HCT116 (cell line): Measurements from ENCODE around the gene MAP7D1. TPM values are rescaled to one million over a fixed set of nuclear protein-coding genes. Genes with fewer than 3 reads are reported as not detected.

Source experiments
- ATAC-seq: fragments of 200-7000 bp; cut with Tn5 transposase; 2 replicates; pipeline ENCODE4 v1.9.1; 2020; ENCODE audit warnings: mild to moderate bottlenecking, moderate library complexity
- BruUV-seq: library from RNA; stranded (reverse); fragments of 400-500 nt; replicated peaks from 2 replicates; lab custom pipeline; 2021; lab: Mats Ljungman, UMichigan
- CTCF ChIA-PET: fragments of 300-600 bp; sonication (Branson Sonifier 250); formaldehyde crosslinking; loops from one replicate; lab custom pipeline; 2021; ENCODE audit warnings: antibody characterized with exemption; lab: Charles Lee
- POLR2A ChIA-PET: fragments of 300-600, 350-600 bp; sonication (Branson Sonifier 250); formaldehyde crosslinking; loops from one replicate; lab custom pipeline; 2021; ENCODE audit warnings: antibody characterized with exemption; lab: Charles Lee
- RAD21 ChIA-PET, 2 experiments: fragments of 300-600 bp; sonication (Branson Sonifier 250); formaldehyde crosslinking; loops; one replicate each; lab custom pipeline; 2023; ENCODE audit warnings: low total read pairs in 2 of 2; ENCODE audit not compliant: uncharacterized antibody in 2 of 2, unreplicated experiment in 2 of 2, low non-redundant PET in 1 of 2; lab: Charles Lee
- DNase-seq: peaks from one replicate; pipeline ENCODE4 v3.0.0-alpha.2; 2010; ENCODE audit warnings: low read depth, low spot score
- H2AFZ ChIP-seq: fragments of 200-600 bp; shearing (Covaris generic), sonication (generic); 2 replicates; pipeline ENCODE4 v1.6.1; 2017; ENCODE audit warnings: low read depth, mixed run types, mixed read lengths, antibody characterized with exemption, low read length; ENCODE audit not compliant: poor library complexity, severe bottlenecking
- H3K27ac ChIP-seq: 2 replicates; pipeline ENCODE4 v1.5.1; 2012; ENCODE audit warnings: low read depth, low read length
- H3K27me3 ChIP-seq: fragments of 200-600 bp; sonication (generic); 2 replicates; pipeline ENCODE4 v1.6.1; 2016; ENCODE audit warnings: mixed run types, low read length, mixed read lengths; ENCODE audit not compliant: insufficient read depth
- H3K36me3 ChIP-seq, 2 experiments: fragments of 200-500 bp in 1 of 2; fragments of 200-600 bp in 1 of 2; sonication (Bioruptor generic) in 1 of 2; sonication (generic) in 1 of 2; 2 replicates each; pipeline versions ENCODE4 v1.5.1 to v1.6.1; 2014 to 2016; ENCODE audit warnings: low read length in 2 of 2, inconsistent platforms in 1 of 2, mixed read lengths in 1 of 2, mixed run types in 1 of 2; ENCODE audit not compliant: insufficient read depth in 2 of 2, control insufficient read depth in 1 of 2
- H3K4me1 ChIP-seq, 2 experiments: fragments of 200-600 bp in 1 of 2; sonication (generic) in 1 of 2; 2 replicates each; pipeline versions ENCODE4 v1.5.1 to v1.6.1; 2012 to 2017; ENCODE audit warnings: low read length in 2 of 2, inconsistent platforms in 1 of 2, mild to moderate bottlenecking in 1 of 2, mixed read lengths in 1 of 2, mixed run types in 1 of 2, moderate library complexity in 1 of 2; ENCODE audit not compliant: insufficient read depth in 2 of 2, control insufficient read depth in 1 of 2
- H3K4me2 ChIP-seq: fragments of 200-600 bp; sonication (generic); 2 replicates; pipeline ENCODE4 v1.6.1; 2017; ENCODE audit warnings: mixed run types, low read length, mixed read lengths
- H3K4me3 ChIP-seq, 2 experiments: fragments of 200-600 bp in 1 of 2; sonication (generic) in 1 of 2; replicated peaks in 1 of 2; 2 replicates each; pipeline ENCODE4 v1.5.1; 2011 to 2016; ENCODE audit warnings: low read length in 2 of 2, control low read depth in 1 of 2, low read depth in 1 of 2, mild to moderate bottlenecking in 1 of 2, mixed read lengths in 1 of 2, mixed run types in 1 of 2
- H3K79me2 ChIP-seq: fragments of 200-600 bp; sonication (generic); 2 replicates; pipeline ENCODE4 v1.6.1; 2017; ENCODE audit warnings: mild to moderate bottlenecking, mixed run types, low read length, moderate library complexity, mixed read lengths; ENCODE audit not compliant: insufficient read depth
- H3K9ac ChIP-seq: fragments of 200-600 bp; sonication (generic); 2 replicates; pipeline ENCODE4 v1.6.1; 2016; ENCODE audit warnings: low read length, mixed read lengths
- H3K9me2 ChIP-seq: fragments of 200-600 bp; sonication (generic), shearing (Covaris generic); 2 replicates; pipeline ENCODE4 v1.6.1; 2017; ENCODE audit warnings: mixed run types, mild to moderate bottlenecking, moderate library complexity; ENCODE audit not compliant: insufficient read depth
- H3K9me3 ChIP-seq, 2 experiments: fragments of 200-500 bp in 1 of 2; fragments of 200-600 bp in 1 of 2; sonication (Bioruptor generic) in 1 of 2; sonication (generic) in 1 of 2; 2 replicates each; pipeline ENCODE4 v1.6.1; 2014 to 2017; ENCODE audit warnings: low read length in 2 of 2, mixed read lengths in 2 of 2, inconsistent platforms in 1 of 2, low read depth in 1 of 2, mild to moderate bottlenecking in 1 of 2, mixed run types in 1 of 2, moderate library complexity in 1 of 2; ENCODE audit not compliant: control insufficient read depth in 1 of 2, insufficient read depth in 1 of 2
- H4K20me1 ChIP-seq: fragments of 200-600 bp; sonication (generic), shearing (Covaris generic); 2 replicates; pipeline ENCODE4 v1.6.1; 2017; ENCODE audit warnings: mixed run types, mild to moderate bottlenecking, moderate library complexity; ENCODE audit not compliant: insufficient read depth
- ELF1 ChIP-seq: IDR thresholded peaks from 2 replicates; pipeline ENCODE4 v1.6.1; 2012; ENCODE audit warnings: low read depth, borderline replicate concordance
- EZH2 ChIP-seq: fragments of 200-600 bp; sonication (generic); IDR thresholded peaks from 2 replicates; pipeline ENCODE4 v1.6.1; 2017; ENCODE audit warnings: antibody characterized with exemption, mixed run types
- FOSL1 ChIP-seq: IDR thresholded peaks from 2 replicates; pipeline ENCODE4 v1.6.1; 2012; ENCODE audit warnings: low read depth
- JUND ChIP-seq: IDR thresholded peaks from 2 replicates; pipeline ENCODE4 v1.6.1; 2012
- POLR2A ChIP-seq: IDR thresholded peaks from 2 replicates; pipeline ENCODE4 v1.7.0; 2011; ENCODE audit warnings: borderline replicate concordance; ENCODE audit not compliant: insufficient read depth, insufficient read length; ENCODE audit errors: extremely low read depth
- SIN3A ChIP-seq: IDR thresholded peaks from 2 replicates; pipeline ENCODE4 v1.6.1; 2012; ENCODE audit warnings: low read depth
- SP1 ChIP-seq: IDR thresholded peaks from 2 replicates; pipeline ENCODE4 v1.6.1; 2012; ENCODE audit warnings: low read depth
- TCF7L2 ChIP-seq: IDR thresholded peaks from 2 replicates; pipeline ENCODE4 v1.7.0; 2011; ENCODE audit warnings: borderline replicate concordance, inconsistent platforms; ENCODE audit not compliant: insufficient read depth, insufficient read length; ENCODE audit errors: extremely low read depth
- YY1 ChIP-seq: IDR thresholded peaks from 2 replicates; pipeline ENCODE4 v1.6.1; 2011; ENCODE audit warnings: low read length, low read depth, moderate library complexity, mild to moderate bottlenecking; ENCODE audit not compliant: insufficient replicate concordance; ENCODE audit errors: extremely low read depth
- intact Hi-C: fragments of 100-400 bp; cut with micrococcal nuclease; formaldehyde crosslinking; loops from 2 replicates; pipeline ENCODE4 v1.10.0; 2022
- total RNA-seq: library from RNA; stranded (reverse); gene quantifications from one replicate; pipeline ENCODE4 v1.2.1, GENCODE V29; 2021; ENCODE audit not compliant: unreplicated experiment
- TF ChIP-seq, protein P1 (sequence below): IDR thresholded peaks from 2 replicates; pipeline ENCODE4 v1.6.1; 2012
- TF ChIP-seq, protein P2 (sequence below): IDR thresholded peaks from 2 replicates; pipeline ENCODE4 v1.6.1; 2012; ENCODE audit warnings: low read depth
- TF ChIP-seq, protein P3 (sequence below): IDR thresholded peaks from 2 replicates; pipeline ENCODE4 v1.6.1; 2012
- TF ChIP-seq, protein P4 (sequence below): IDR thresholded peaks from 2 replicates; pipeline ENCODE4 v1.6.1; 2011; ENCODE audit warnings: mild to moderate bottlenecking, low read length, moderate library complexity; ENCODE audit not compliant: insufficient replicate concordance; ENCODE audit errors: extremely low read depth

The MAP7D1 gene
- total RNA-seq, 1 experiment from 2014 or later, result 71.8 TPM

DNA sequence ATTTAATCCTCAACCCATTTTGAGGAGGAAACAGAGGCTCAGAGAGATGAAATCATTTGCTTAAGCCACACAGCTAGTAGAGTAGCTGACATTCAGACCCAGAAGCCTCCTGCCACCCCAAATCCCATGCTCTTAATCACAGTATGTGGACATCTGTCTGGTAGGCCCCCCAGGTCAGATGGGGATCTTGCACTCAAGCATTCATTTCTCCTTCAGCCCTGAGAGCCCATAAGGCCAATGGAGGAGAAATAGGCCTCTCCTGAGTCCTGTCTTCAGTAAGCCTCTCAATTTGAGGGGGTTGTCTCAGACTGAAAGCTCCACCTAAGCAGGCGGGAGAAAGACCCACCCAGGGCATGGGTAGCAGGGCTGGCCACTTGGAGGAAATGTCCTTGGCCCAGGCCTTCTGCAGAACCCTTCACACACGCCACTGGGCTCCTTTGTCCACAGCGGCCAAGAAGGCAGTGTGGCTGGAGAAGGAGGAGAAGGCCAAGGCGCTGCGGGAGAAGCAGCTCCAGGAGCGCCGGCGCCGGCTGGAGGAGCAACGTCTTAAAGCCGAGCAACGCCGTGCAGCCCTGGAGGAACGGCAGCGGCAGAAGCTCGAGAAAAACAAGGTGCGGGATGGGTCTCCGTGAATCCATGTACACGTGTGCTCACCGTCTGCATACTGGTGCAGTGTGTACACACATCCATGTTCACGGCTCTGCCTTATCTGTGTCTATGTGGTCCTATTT lies 16.2 kb downstream of the MAP7D1 start:
- Histone ChIP-seq H2AFZ (no peak overlapping the region), H3K27me3 (no peaks in the 10 kb centered on the region), H3K36me3 (peaks cover 37 to 48% of the 10 kb centered on the region in 2 experiments), H3K4me3 (no peak overlapping the region), H3K9me2 (no peaks in the 10 kb centered on the region), H3K9me3 (no peaks in the 10 kb centered on the region), H4K20me1 (no peaks in the 10 kb centered on the region), H3K9ac (no peak overlapping the region), H3K79me2 (peaks cover 27% of the 10 kb centered on the region), H3K4me2 (peak overlapping the region; percentile 42), H3K4me1 (peaks cover 2 to 17% of the 10 kb centered on the region in 2 experiments; a peak in 2 of 4 replicates), H3K27ac (peak overlapping the region; percentile 38; the same call in 1 of the 2 replicates)
- no peak for TF ChIP-seq YY1
- TF ChIP-seq POLR2A, result no peak
- no TSS peak for BruUV-seq
- CTCF ChIA-PET, result no interaction called here
- POLR2A ChIA-PET, result no interaction called here
- DNase-seq (no peak), ATAC-seq (no peak)
- RAD21 ChIA-PET, result no interaction called here
- intact Hi-C loops, result no loop called here

DNA sequence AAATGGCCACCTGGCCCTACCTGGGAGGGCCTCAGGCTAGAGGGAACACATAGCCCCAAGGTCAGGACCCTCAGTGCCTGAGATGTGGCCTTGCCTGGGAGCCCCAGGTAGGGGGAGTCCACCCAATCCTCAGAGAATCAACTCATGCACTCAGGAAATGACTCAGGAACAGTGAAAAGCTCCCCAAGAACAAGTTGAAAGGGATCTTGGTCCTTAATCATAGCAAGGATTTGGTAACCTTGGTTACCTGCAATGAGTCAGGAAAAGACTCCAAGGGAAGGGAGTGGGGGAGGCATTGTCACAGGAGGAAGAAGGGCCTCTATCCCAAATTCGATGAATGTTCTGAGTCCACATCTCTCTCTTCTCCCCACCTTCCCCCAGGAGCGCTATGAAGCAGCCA lies 17.0 kb downstream of the MAP7D1 start:
- no TSS peak for BruUV-seq
- H2AFZ ChIP-seq, result no peak overlapping the region
- no peak overlapping the region for H3K4me3 ChIP-seq
- ChIA-PET RAD21 (no interaction called here), CTCF (no interaction called here), POLR2A (no interaction called here)
- peak overlapping the region; percentile 42 for H3K4me2 ChIP-seq
- no peak overlapping the region for H3K9ac ChIP-seq
- no peaks in the 10 kb centered on the region for H3K27me3 ChIP-seq
- peak overlapping the region; percentile 38; the same call in 1 of the 2 replicates for H3K27ac ChIP-seq
- intact Hi-C loops, result no loop called here
- peaks cover 20% of the 10 kb centered on the region; the same call in 1 of the 2 replicates for H3K79me2 ChIP-seq
- H3K9me2 ChIP-seq, result no peaks in the 10 kb centered on the region
- no peak for DNase-seq
- peaks cover 2 to 17% of the 10 kb centered on the region in 2 experiments; a peak in 2 of 4 replicates for H3K4me1 ChIP-seq
- peaks cover 39 to 49% of the 10 kb centered on the region in 2 experiments for H3K36me3 ChIP-seq
- H3K9me3 ChIP-seq, result no peaks in the 10 kb centered on the region
- no peaks in the 10 kb centered on the region for H4K20me1 ChIP-seq
- ATAC-seq, result peak; percentile 19; the same call in 1 of the 2 replicates
- TF ChIP-seq, protein P1, sequence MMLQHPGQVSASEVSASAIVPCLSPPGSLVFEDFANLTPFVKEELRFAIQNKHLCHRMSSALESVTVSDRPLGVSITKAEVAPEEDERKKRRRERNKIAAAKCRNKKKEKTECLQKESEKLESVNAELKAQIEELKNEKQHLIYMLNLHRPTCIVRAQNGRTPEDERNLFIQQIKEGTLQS, result no peak
- no peak for TF ChIP-seq POLR2A
- TF ChIP-seq SP1, result no peak
- TF ChIP-seq, protein P2, sequence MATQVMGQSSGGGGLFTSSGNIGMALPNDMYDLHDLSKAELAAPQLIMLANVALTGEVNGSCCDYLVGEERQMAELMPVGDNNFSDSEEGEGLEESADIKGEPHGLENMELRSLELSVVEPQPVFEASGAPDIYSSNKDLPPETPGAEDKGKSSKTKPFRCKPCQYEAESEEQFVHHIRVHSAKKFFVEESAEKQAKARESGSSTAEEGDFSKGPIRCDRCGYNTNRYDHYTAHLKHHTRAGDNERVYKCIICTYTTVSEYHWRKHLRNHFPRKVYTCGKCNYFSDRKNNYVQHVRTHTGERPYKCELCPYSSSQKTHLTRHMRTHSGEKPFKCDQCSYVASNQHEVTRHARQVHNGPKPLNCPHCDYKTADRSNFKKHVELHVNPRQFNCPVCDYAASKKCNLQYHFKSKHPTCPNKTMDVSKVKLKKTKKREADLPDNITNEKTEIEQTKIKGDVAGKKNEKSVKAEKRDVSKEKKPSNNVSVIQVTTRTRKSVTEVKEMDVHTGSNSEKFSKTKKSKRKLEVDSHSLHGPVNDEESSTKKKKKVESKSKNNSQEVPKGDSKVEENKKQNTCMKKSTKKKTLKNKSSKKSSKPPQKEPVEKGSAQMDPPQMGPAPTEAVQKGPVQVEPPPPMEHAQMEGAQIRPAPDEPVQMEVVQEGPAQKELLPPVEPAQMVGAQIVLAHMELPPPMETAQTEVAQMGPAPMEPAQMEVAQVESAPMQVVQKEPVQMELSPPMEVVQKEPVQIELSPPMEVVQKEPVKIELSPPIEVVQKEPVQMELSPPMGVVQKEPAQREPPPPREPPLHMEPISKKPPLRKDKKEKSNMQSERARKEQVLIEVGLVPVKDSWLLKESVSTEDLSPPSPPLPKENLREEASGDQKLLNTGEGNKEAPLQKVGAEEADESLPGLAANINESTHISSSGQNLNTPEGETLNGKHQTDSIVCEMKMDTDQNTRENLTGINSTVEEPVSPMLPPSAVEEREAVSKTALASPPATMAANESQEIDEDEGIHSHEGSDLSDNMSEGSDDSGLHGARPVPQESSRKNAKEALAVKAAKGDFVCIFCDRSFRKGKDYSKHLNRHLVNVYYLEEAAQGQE, result no peak
- TF ChIP-seq, protein P3, sequence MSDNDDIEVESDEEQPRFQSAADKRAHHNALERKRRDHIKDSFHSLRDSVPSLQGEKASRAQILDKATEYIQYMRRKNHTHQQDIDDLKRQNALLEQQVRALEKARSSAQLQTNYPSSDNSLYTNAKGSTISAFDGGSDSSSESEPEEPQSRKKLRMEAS, result no peak
- no peak for TF ChIP-seq EZH2
- TF ChIP-seq, protein P4, sequence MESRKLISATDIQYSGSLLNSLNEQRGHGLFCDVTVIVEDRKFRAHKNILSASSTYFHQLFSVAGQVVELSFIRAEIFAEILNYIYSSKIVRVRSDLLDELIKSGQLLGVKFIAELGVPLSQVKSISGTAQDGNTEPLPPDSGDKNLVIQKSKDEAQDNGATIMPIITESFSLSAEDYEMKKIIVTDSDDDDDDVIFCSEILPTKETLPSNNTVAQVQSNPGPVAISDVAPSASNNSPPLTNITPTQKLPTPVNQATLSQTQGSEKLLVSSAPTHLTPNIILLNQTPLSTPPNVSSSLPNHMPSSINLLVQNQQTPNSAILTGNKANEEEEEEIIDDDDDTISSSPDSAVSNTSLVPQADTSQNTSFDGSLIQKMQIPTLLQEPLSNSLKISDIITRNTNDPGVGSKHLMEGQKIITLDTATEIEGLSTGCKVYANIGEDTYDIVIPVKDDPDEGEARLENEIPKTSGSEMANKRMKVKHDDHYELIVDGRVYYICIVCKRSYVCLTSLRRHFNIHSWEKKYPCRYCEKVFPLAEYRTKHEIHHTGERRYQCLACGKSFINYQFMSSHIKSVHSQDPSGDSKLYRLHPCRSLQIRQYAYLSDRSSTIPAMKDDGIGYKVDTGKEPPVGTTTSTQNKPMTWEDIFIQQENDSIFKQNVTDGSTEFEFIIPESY, result no peak
- TF ChIP-seq JUND, result 0 out of 2 replicates have a peak, but pooled peaks have one; percentile 11
- 0 out of 2 replicates have a peak, but pooled peaks have one; percentile 18 for TF ChIP-seq FOSL1
- TF ChIP-seq SIN3A, result no peak
- no peak for TF ChIP-seq ELF1
- TF ChIP-seq TCF7L2, result no peak
